Muscle layer of duodenum (tissue), 2 donors: ENCODE data around the gene SLC35F1.

ENCODE experiments used
- H3K27ac ChIP-seq: one replicate; pipeline ENCODE4 v1.7.0; 2013; ENCODE audit warnings: mild to moderate bottlenecking, low read length
- H3K27me3 ChIP-seq: one replicate; pipeline ENCODE4 v1.7.0; 2013; ENCODE audit warnings: low read depth, mild to moderate bottlenecking, control low read depth, low read length
- H3K36me3 ChIP-seq, 2 donors: one replicate each; pipeline ENCODE4 v1.7.0; 2013; ENCODE audit warnings: low read length in 2 of 2, control low read depth in 1 of 2, mild to moderate bottlenecking in 1 of 2; ENCODE audit not compliant: insufficient read depth in 2 of 2, control insufficient read depth in 1 of 2
- H3K4me1 ChIP-seq, 2 donors: one replicate each; pipeline ENCODE4 v1.7.0; 2013; ENCODE audit warnings: low read length in 2 of 2, mild to moderate bottlenecking in 2 of 2, control low read depth in 1 of 2, moderate library complexity in 1 of 2; ENCODE audit not compliant: insufficient read depth in 2 of 2, control insufficient read depth in 1 of 2
- H3K4me3 ChIP-seq, 2 donors: one replicate each; pipeline ENCODE4 v1.7.0; 2013; ENCODE audit warnings: low read length in 2 of 2, low read depth in 1 of 2, mild to moderate bottlenecking in 1 of 2
- H3K9me3 ChIP-seq, 2 donors: one replicate each; pipeline ENCODE4 v1.7.0; 2013; ENCODE audit warnings: low read length in 2 of 2, control low read depth in 1 of 2, mild to moderate bottlenecking in 1 of 2; ENCODE audit not compliant: control insufficient read depth in 1 of 2
- donor health status: healthy.

SLC35F1 gene

GRCh38 chr6:118299457-118299856 is 392.4 kb downstream of the SLC35F1 start:
- Histone ChIP-seq H3K27me3 (no peaks in the 10 kb centered on the region), H3K4me1 (peaks cover 0 to 24% of the 10 kb centered on the region in 2 donors), H3K4me3 (no peak overlapping the region), H3K9me3 (no peaks in the 10 kb centered on the region), H3K36me3 (no peaks in the 10 kb centered on the region), H3K27ac (no peak overlapping the region)

GRCh38 chr6:118304321-118304720 is 397.3 kb downstream of the SLC35F1 start:
- H3K27me3 ChIP-seq, result no peaks in the 10 kb centered on the region
- no peak overlapping the region for H3K4me3 ChIP-seq
- no peaks in the 10 kb centered on the region for H3K36me3 ChIP-seq
- H3K27ac ChIP-seq, result no peak overlapping the region
- H3K9me3 ChIP-seq, result no peaks in the 10 kb centered on the region
- H3K4me1 ChIP-seq, result peaks cover 7 to 31% of the 10 kb centered on the region in 2 donors

DNA sequence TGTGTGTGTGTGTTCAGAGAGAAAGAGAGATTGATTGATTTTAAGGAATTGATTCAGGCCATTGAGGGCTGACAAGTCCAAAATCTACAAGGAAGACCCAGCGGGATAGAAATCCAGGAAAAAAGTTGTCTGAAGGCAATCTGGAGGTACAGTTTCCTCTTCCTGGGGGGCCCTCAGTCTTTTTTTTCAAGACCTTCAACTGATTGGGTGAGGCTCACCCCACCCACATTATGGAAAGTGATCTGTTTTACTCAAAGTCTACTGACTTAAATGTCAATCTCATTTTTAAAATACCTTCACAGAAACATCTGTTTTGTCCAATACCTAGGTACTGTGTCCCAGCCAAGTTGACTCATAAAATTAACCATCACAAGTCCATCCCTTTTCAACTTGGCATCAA is 398.0 kb downstream of the SLC35F1 start:
- Histone ChIP-seq H3K36me3 (no peaks in the 10 kb centered on the region), H3K27me3 (no peaks in the 10 kb centered on the region), H3K4me1 (peaks cover 7 to 31% of the 10 kb centered on the region in 2 donors), H3K27ac (no peak overlapping the region), H3K4me3 (no peak overlapping the region), H3K9me3 (no peaks in the 10 kb centered on the region)

DNA sequence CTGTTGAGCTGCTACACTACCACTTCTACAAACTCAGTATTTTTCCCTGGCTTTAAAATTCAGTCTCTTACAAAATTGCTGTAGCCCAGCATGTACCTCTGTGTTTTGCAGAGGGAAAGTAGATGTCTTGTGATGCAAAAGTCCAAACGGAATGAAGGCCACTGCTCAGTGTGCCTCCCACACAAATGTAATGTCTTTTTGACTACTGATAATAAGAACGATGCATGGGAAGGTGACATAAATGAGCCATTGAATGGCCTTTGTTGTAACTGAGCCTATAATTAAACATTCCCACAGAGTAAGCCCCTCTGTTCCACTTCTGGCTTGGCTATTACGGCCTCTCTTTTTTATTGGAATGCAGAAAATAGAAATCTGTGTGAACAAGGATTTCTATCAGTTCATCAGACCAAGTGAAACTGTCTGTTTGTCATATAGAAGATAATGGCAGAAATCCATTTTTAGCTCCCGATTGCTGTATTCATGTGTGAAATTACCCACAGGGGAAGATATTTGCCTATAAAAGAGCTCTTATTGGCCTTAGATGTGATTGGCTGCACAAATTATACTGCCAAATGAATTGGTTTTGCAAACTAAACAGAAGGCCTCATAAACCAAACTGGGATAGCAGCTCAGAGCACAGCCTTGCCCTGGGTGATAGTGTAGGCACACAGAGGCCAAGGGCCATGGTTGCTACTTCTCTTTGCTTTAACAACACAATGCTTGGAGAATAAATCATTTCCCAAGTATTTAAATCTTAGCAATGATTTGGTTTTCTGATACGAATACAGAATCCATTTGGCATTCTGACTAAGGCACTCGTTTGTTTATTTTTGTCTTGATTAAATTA is 399.6 kb downstream of the SLC35F1 start:
- no peak overlapping the region for H3K27ac ChIP-seq
- H3K27me3 ChIP-seq, result no peaks in the 10 kb centered on the region
- peaks cover 7 to 32% of the 10 kb centered on the region in 2 donors for H3K4me1 ChIP-seq
- no peaks in the 10 kb centered on the region for H3K9me3 ChIP-seq
- H3K36me3 ChIP-seq, result no peaks in the 10 kb centered on the region
- no peak overlapping the region for H3K4me3 ChIP-seq

- Histone ChIP-seq H3K36me3 (no peaks in the 10 kb centered on the region), H3K27me3 (no peaks in the 10 kb centered on the region), H3K4me1 (peaks cover 7 to 32% of the 10 kb centered on the region in 2 donors), H3K27ac (no peak overlapping the region), H3K9me3 (no peaks in the 10 kb centered on the region), H3K4me3 (no peak overlapping the region)
Measured at GRCh38 chr6:118307581-118307980, 400.5 kb downstream of the SLC35F1 start.

GRCh38 chr6:118309337-118310093 is 402.5 kb downstream of the SLC35F1 start:
- Histone ChIP-seq H3K27me3 (no peaks in the 10 kb centered on the region), H3K4me1 (peaks cover 7 to 32% of the 10 kb centered on the region in 2 donors), H3K36me3 (no peaks in the 10 kb centered on the region), H3K9me3 (no peaks in the 10 kb centered on the region), H3K4me3 (no peak overlapping the region), H3K27ac (no peak overlapping the region)

DNA sequence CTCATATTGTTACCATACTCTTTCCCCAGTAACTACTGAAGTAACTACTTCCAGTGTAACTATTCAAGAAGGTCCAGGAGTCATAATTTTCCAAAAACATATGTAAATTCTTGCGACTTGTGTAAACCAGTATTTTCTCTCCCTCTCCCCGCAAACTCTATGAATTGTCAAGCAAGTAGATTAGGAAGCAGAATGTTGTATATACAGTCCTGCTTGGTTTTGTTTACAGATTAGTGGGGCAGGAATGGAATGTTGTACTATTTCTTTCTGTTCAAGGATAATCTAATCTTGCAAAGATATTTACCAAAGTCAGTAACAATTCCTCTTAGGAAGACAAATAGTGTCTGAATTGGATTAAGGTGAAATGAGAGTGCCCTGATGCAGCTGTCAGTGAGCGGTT is 406.1 kb downstream of the SLC35F1 start:
- Histone ChIP-seq H3K27ac (no peak overlapping the region), H3K9me3 (no peaks in the 10 kb centered on the region), H3K4me1 (peaks cover 10 to 26% of the 10 kb centered on the region in 2 donors), H3K4me3 (no peak overlapping the region), H3K36me3 (no peaks in the 10 kb centered on the region), H3K27me3 (no peaks in the 10 kb centered on the region)

GRCh38 chr6:118313762-118314161 is 406.7 kb downstream of the SLC35F1 start:
- H3K36me3 ChIP-seq, result no peaks in the 10 kb centered on the region
- H3K27ac ChIP-seq, result no peak overlapping the region
- H3K27me3 ChIP-seq, result no peaks in the 10 kb centered on the region
- no peaks in the 10 kb centered on the region for H3K9me3 ChIP-seq
- H3K4me1 ChIP-seq, result peaks cover 10 to 29% of the 10 kb centered on the region in 2 donors
- H3K4me3 ChIP-seq, result no peak overlapping the region

DNA sequence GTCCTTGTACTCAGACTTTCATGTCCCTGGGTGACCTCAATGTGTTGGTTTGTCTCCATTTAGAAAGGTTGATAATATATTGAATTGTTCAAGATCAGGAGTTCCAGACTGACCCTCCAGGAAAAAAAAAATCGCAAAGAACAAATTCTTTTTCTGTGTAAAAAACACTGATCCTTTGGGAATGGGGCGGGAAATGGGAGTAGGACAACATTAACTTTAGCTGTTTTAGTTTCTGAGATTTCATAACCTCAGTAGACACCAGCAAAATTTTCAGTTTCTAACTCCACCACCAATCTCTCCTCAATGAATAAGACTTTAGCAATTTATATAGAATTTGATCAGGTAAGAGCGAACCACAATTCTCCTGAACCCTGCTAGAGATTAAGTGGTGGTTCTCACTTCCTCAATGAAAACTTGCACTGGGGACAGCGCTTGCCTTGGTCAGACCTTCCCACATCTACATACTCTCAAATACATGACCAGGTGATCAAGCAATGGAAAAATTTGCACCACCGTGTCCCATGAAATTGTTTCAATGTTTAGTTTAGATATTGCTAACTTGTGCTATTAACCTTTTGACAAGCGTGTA is 409.8 kb downstream of the SLC35F1 start:
- Histone ChIP-seq H3K36me3 (no peaks in the 10 kb centered on the region), H3K27ac (no peak overlapping the region), H3K4me1 (peaks cover 10 to 45% of the 10 kb centered on the region in 2 donors), H3K4me3 (no peak overlapping the region), H3K27me3 (no peaks in the 10 kb centered on the region), H3K9me3 (no peaks in the 10 kb centered on the region)

DNA sequence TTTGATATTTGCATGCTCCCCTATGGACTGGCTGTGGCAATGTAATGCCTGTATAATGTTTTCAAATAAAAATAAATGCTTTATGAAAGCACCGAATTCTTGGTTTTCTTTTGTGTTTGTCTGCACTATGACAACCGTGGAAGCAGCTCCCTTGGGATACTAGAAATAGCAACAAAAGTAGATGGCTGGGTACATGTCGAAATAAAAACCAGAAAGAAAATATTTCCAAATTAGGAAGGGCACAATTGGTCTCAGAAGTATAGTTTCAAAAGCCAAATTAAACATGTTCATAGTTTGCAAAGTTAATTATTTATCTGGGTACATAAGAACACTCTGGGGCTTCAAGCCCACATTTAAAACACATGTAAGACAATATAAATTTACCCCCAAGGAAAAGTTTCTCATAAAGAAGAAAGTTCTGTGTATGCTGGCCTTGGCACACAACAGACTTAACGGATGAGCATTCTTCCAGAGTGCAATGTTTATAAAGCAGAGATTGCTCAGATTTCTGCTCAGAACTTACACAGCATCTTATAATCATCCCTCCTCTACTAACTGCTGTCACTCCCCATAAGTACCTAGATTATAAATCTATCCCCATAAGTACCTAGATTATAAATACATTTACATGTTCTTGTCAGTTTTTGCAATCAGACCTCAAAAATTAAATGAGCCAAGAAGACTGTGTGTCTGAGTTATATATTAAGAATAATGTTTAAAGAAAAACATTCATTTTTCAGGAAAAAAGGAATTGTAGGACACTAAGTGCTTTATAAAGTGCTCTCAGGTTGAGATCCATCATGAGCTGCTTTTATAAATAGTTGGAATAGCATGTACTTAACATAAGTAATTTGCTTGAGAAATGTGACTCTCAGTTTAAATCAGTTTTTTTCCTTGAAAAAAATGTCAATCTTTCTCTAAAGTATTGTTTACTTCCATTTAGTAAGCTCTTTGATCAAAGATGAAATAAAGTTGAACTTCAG is 410.8 kb downstream of the SLC35F1 start:
- Histone ChIP-seq H3K27ac (peak overlapping the region; percentile 35), H3K27me3 (no peaks in the 10 kb centered on the region), H3K4me1 (peaks cover 10 to 45% of the 10 kb centered on the region in 2 donors), H3K36me3 (no peaks in the 10 kb centered on the region), H3K9me3 (no peaks in the 10 kb centered on the region), H3K4me3 (peak overlapping the region in 1 of 2 donors; percentile 9)
